HEK293T (cell line): ENCODE measurements around the gene ELP5.

Experiments used
- ARNT ChIP-seq: fragments of 450-650 bp; IDR thresholded peaks from 2 replicates; pipeline ENCODE4 v1.6.1; 2017; ENCODE audit warnings: mild to moderate bottlenecking
- BHLHE40 ChIP-seq: fragments of 450-650 bp; IDR thresholded peaks from 2 replicates; pipeline ENCODE4 v1.6.1; 2016; ENCODE audit warnings: mild to moderate bottlenecking, moderate library complexity, borderline replicate concordance
- CTBP1 ChIP-seq: fragments of 450-650 bp; IDR thresholded peaks from 2 replicates; pipeline ENCODE4 v1.6.1; 2016; ENCODE audit warnings: borderline replicate concordance
- ELF4 ChIP-seq: fragments of 450-650 bp; IDR thresholded peaks from 2 replicates; pipeline ENCODE4 v1.6.1; 2017; ENCODE audit warnings: antibody characterized with exemption
- FOXA1 ChIP-seq: fragments of 450-650 bp; IDR thresholded peaks from 2 replicates; pipeline ENCODE4 v1.6.1; 2016; ENCODE audit warnings: mild to moderate bottlenecking
- FOXM1 ChIP-seq: fragments of 450-650 bp; IDR thresholded peaks from 2 replicates; pipeline ENCODE4 v1.6.1; 2017; ENCODE audit warnings: mild to moderate bottlenecking, borderline replicate concordance
- HDGF ChIP-seq: fragments of 450-650 bp; IDR thresholded peaks from 2 replicates; pipeline ENCODE4 v1.6.1; 2017; ENCODE audit warnings: antibody characterized with exemption, borderline replicate concordance
- LEF1 ChIP-seq: fragments of 450-650 bp; IDR thresholded peaks from 2 replicates; pipeline ENCODE4 v1.6.1; 2017; ENCODE audit warnings: mild to moderate bottlenecking, borderline replicate concordance
- NFRKB ChIP-seq: fragments of 450-650 bp; IDR thresholded peaks from 2 replicates; pipeline ENCODE4 v1.6.1; 2016; ENCODE audit warnings: mild to moderate bottlenecking, moderate library complexity
- PKNOX1 ChIP-seq: fragments of 450-650 bp; IDR thresholded peaks from 2 replicates; pipeline ENCODE4 v1.6.1; 2016
- SP1 ChIP-seq: fragments of 450-650 bp; IDR thresholded peaks from 2 replicates; pipeline ENCODE4 v1.6.1; 2017
- SUZ12 ChIP-seq: fragments of 450-650 bp; IDR thresholded peaks from 2 replicates; pipeline ENCODE4 v1.6.1; 2016; ENCODE audit warnings: mild to moderate bottlenecking
- TARDBP ChIP-seq: fragments of 450-650 bp; IDR thresholded peaks from 2 replicates; pipeline ENCODE4 v1.6.1; 2016
- ZNF384 ChIP-seq: fragments of 450-650 bp; IDR thresholded peaks from 2 replicates; pipeline ENCODE4 v1.6.1; 2016

- TF ChIP-seq ARNT (no peak), BHLHE40 (no peak), CTBP1 (no peak), NFRKB (no peak), PKNOX1 (no peak), LEF1 (no peak), HDGF (no peak), ELF4 (no peak), FOXA1 (no peak), SUZ12 (no peak), FOXM1 (no peak), TARDBP (no peak), SP1 (no peak), ZNF384 (no peak)
Observed at GRCh38 chr17:7283471-7284216, 31.6 kb downstream of the ELP5 start.
